HG03378 (cell line): Measurements from ENCODE around the gene DDX27.

Source experiments
- ATAC-seq: cut with Tn5 transposase; IDR thresholded peaks from one replicate; pipeline ENCODE4 v1.9.1; 2021; ENCODE audit warnings: mild to moderate bottlenecking, moderate library complexity; ENCODE audit not compliant: unreplicated experiment

Gene DDX27

GRCh38 chr20:49287555-49288249 lies 68.5 kb downstream of the DDX27 start:
- ATAC-seq: no peak

GRCh38 chr20:49288250-49288751 lies 69.1 kb downstream of the DDX27 start:
- ATAC-seq: no peak

GRCh38 chr20:49288784-49289696 lies 69.8 kb downstream of the DDX27 start:
- ATAC-seq: no peak

GRCh38 chr20:49290608-49291191 lies 71.5 kb downstream of the DDX27 start:
- ATAC-seq: no peak

DNA sequence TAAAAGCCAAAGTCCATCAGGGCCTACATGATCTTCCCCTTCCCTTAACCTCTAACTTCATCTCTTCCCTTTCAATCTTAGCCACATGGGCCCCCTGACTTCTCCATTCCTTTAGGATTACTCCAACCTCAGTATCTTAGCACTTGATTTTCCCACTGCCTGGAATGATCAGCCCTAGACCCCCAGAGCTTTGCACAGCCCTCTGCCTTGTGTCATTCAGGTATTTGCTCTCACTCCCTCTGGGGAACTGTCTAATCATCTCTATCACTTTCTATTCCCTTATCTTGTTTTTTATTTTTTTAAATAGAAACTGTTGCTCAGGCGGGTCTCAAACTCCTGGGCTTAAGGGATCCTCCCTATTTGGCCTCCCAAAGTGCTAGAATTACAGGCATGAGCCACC lies 72.0 kb downstream of the DDX27 start:
- no peak for ATAC-seq

GRCh38 chr20:49292010-49292409 lies 72.8 kb downstream of the DDX27 start:
- no peak for ATAC-seq

GRCh38 chr20:49293122-49293521 lies 73.9 kb downstream of the DDX27 start:
- no peak for ATAC-seq
